Ovary (tissue), 3 donors: ENCODE data around the gene UNC13D.

ENCODE experiments used
- CTCF ChIP-seq, 3 donors: fragments of 450-650 bp in 2 of 3; fragments of 200-600 bp in 1 of 3; IDR thresholded peaks; one replicate each; pipeline versions ENCODE4 v1.5.1 to v1.8.0; 2016 to 2022; ENCODE audit warnings: antibody characterized with exemption in 3 of 3, mild to moderate bottlenecking in 1 of 3
- POLR2A ChIP-seq: fragments of 450-650 bp; IDR thresholded peaks from one replicate; pipeline ENCODE4 v1.6.1; 2017; ENCODE audit warnings: antibody characterized with exemption, mild to moderate bottlenecking, moderate library complexity
- donor health status: DM: no; HTN: no; CAD: no.

- no peak for TF ChIP-seq CTCF (IDR thresholded peaks at IDR 0.05)
- TF ChIP-seq POLR2A, result no peak
Measured at GRCh38 chr17:75889454-75889853, 45.2 kb upstream of the UNC13D start.
